ENCODE measurements around the gene CEL.

The CEL gene

DNA sequence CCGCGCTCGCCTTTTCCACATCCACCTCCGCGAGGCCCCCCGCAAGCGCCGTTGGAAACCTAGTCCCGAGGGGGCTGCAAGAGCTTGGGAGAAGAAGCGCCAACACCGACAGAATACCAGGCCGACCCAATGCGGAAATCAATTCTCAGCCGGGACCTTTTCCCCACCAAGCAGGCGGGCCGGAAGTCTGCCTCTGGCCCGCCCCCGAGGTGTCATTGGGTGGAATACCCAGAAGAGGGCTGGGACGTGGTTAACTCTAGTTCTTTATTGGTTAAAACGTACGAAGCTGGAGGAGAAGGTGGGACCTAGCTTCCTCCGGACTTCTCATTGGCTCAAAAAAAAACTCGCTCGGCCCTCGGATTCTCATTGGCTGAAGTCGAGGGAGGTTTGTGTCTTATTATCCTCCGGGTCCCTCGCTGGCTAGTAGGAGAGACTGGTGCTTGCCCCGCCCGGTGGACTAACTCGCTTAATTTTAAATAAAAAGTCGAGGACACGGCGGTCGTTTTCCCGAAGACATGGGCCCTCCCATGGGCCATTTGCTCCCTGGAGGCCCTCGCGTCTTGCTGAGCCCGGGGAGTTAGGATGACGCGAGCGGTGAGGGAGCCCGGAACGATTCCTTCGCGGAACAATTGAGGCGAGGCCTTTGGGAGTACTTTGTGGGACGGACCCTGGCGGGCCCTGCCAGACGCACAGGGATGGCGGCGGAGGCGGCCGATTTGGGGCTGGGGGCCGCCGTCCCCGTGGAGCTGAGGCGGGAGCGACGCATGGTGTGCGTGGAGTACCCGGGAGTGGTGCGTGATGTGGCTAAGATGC is 31.3 kb upstream of the CEL start, which contains the start of gene GTF3C5:
GTF3C5 (plus strand) TSS at position 681 of the 813 bp plus-strand sequence; CDS start at position 696, 15 bp downstream.
- H3K4me3 ChIP-seq (ENCODE audit: low read depth, low read length) = peak within 1 kb of the TSS; percentile 93
- TF ChIP-seq, protein P1, sequence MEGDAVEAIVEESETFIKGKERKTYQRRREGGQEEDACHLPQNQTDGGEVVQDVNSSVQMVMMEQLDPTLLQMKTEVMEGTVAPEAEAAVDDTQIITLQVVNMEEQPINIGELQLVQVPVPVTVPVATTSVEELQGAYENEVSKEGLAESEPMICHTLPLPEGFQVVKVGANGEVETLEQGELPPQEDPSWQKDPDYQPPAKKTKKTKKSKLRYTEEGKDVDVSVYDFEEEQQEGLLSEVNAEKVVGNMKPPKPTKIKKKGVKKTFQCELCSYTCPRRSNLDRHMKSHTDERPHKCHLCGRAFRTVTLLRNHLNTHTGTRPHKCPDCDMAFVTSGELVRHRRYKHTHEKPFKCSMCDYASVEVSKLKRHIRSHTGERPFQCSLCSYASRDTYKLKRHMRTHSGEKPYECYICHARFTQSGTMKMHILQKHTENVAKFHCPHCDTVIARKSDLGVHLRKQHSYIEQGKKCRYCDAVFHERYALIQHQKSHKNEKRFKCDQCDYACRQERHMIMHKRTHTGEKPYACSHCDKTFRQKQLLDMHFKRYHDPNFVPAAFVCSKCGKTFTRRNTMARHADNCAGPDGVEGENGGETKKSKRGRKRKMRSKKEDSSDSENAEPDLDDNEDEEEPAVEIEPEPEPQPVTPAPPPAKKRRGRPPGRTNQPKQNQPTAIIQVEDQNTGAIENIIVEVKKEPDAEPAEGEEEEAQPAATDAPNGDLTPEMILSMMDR (IDR thresholded peaks at IDR 0.05; ENCODE audit: borderline replicate concordance, insufficient read depth, low read depth, low read length) = no peak

DNA sequence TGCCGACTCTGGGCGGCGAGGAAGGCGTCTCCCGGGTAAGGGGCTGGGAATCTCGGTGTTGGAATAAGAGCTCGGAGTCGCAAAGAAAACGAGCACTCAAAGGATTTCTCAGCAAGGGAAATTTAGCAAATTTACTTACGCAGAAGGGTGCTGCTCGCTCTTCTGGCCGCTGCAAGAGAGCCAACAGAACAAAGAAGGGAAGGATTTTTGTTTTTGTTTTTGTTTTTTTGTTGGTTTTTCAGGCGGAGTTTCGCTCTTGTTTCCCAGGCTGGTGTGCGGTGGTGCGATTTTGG is 30.7 kb upstream of the CEL start:
- H3K4me3 ChIP-seq (ENCODE audit: low read depth, low read length) = peak overlapping the region; percentile 93
- TF ChIP-seq, protein P1 (IDR thresholded peaks at IDR 0.05; ENCODE audit: borderline replicate concordance, insufficient read depth, low read depth, low read length) = no peak

DNA sequence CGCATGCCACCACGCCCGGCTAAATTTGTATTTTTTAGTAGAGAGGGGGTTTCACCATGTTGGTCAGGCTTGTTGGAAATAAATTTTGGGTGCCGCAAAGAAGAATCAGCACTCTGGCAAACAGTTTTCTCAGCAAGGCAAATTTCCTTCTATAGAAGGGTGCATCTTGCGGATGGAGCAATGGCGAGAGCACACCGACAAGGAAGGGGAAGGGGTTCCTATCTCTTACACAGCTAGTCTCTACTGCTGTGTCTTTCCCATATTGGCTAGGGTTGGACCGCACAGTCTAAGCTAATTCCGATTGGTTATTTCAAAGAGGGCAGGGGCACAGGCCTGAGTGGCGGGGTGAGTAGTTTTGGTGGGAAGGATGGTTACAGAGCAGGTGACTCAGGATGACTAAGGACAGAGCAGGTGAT is 30.3 kb upstream of the CEL start:
- TF ChIP-seq, protein P1 (IDR thresholded peaks at IDR 0.05; ENCODE audit: borderline replicate concordance, insufficient read depth, low read depth, low read length) = no peak
- H3K4me3 ChIP-seq (ENCODE audit: low read depth, low read length) = peak overlapping the region; percentile 93

DNA sequence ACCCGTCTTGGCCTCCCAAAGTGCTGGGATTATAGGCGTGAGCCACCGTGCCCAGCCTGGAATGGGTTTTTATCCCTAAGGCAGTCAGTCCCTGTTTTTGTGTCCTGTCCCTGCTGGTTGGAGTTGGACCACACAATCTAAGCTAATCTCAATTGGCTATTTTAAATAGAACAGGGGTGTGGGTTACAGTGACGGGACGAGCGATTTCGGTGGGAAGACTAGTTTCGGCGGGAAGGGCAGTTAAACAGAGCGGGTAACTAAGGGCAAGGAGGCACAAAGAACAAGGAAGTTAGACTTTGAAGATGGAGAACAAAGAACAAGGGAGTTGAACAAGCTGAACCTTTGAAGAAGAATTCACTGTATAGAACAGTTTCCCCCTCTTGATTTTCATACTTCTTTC is 29.6 kb upstream of the CEL start:
- H3K4me3 ChIP-seq (ENCODE audit: low read depth, low read length) = no peak overlapping the region
- TF ChIP-seq, protein P1 (IDR thresholded peaks at IDR 0.05; ENCODE audit: borderline replicate concordance, insufficient read depth, low read depth, low read length) = no peak

DNA sequence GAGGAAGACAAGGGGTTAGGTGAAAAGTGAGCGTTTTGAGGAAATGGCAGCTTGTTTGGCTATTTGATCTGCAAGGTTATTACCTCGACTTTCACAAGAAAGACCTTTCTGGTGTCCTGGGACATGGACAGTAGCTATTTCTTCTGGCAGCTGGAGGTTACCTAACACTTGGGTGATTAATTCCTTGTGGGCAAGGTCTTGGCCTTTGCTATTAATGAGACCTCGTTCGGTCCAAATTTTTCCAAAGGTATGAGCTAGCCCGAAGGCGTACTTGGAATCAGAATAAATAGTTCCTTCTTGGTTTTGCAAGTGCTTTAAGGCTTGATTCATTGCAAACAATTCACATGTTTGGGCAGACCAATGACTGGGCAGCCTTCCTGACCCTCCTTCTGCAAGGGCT is 26.1 kb upstream of the CEL start:
- no peak overlapping the region for H3K4me3 ChIP-seq (ENCODE audit: low read depth, low read length)
- TF ChIP-seq, protein P1 (IDR thresholded peaks at IDR 0.05; ENCODE audit: borderline replicate concordance, insufficient read depth, low read depth, low read length) = no peak

DNA sequence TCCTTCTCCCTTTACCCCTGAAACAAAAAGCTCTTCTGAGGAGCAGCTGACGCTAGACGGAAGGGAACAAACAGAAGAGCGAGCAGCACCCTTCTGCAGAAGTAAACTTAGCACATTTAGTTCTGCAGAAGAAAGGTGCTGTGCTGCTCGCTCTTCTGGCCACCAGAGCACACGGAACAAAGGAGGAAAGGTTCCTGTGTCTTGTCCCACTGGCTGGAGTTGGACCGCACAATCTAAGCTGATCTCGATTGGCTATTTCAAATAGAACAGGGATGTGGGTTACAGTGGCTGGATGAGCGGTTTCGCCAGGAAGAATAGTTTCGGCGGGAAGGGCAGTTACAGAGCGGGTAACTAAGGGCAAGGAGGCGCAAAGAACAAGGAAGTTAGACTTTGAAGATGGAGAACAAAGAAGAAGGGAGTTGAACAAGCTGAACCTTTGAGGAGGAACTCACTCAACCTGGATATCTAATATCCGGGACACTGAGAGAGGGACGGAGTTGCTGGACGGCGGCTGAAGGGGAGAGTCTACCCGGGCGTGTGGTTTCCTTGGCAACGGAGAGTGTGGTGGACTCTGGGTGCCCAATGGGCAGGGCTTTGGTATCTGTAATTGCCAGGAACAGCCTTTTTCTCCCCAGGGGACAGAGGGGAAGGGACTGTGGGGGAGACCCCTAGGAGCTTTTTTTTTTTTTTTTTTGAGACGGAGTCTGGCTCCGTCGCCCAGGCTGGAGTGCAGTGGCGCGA is 23.8 kb upstream of the CEL start:
- TF ChIP-seq, protein P1 (IDR thresholded peaks at IDR 0.05; ENCODE audit: borderline replicate concordance, insufficient read depth, low read depth, low read length) = no peak
- no peak overlapping the region for H3K4me3 ChIP-seq (ENCODE audit: low read depth, low read length)

Measured in GM12875 (cell line).